NCI-H1436 (cell line): ENCODE results near the gene ENOX1.
"Not testable (repeated sequence)": the region's sequence is repeated elsewhere in the genome, so short reads cannot be mapped to it uniquely, and the experiment has no call there.

Source experiments
- DNase-seq: peaks from one replicate; lab custom pipeline; 2025; lab: John Stamatoyannopoulos, UW

ENOX1 gene

DNA sequence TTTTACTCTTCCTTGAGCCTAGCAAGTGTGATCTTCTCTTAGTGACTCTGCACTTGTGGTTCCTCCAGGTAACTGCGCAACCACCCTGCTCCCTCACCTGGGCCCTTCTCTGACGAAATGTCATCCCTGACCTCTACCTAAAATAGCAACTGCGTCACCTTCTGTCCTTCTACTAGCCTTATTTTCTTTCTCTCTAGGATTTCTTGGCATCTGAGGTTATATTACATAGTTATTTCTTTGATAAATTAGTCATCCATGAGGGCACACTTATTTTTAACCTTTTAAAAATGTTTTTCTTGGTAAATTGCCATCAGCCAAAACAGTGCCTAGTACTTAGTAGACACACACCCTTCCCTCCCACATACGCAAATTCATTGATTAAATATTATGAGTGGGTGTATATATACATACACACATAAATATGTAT lies 355.5 kb downstream of the ENOX1 start:
- no peak for DNase-seq

- DNase-seq, result no peak
These were observed 358.1 kb downstream of the ENOX1 start for GRCh38 chr13:43428545-43429296.

GRCh38 chr13:43426355-43426754 lies 360.4 kb downstream of the ENOX1 start:
- no peak for DNase-seq

DNA sequence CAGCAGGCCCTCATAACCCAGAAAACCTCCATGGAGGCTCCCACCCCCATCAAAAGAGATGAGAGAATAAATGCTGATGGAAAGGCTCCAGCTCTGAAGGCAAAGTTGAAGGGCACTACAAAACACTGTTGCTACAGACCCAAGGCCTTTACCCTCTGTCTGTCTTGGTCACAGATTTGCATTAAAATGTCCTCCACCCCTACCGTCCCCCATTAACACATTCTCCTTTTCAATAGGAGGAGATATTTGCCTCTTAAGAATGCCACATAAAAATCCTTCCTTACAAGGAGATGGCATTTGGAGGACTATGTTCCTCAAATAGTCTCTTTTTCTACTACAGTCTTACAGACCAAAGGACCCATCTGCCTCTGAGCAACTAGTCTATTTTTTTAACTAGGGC lies 361.5 kb downstream of the ENOX1 start:
- DNase-seq, result no peak

GRCh38 chr13:43424412-43424811 lies 362.4 kb downstream of the ENOX1 start:
- DNase-seq, result no peak

- no peak for DNase-seq
These were observed 364.7 kb downstream of the ENOX1 start for GRCh38 chr13:43422116-43422515.

GRCh38 chr13:43416842-43417241 lies 369.9 kb downstream of the ENOX1 start:
- DNase-seq, result not testable (repeated sequence)

- not testable (repeated sequence) for DNase-seq
These were observed 370.4 kb downstream of the ENOX1 start for GRCh38 chr13:43416408-43416807.

GRCh38 chr13:43415903-43416391 lies 370.8 kb downstream of the ENOX1 start:
- DNase-seq, result not testable (repeated sequence)

- DNase-seq, result no peak
These were observed 372.7 kb downstream of the ENOX1 start for GRCh38 chr13:43414111-43414510.

DNA sequence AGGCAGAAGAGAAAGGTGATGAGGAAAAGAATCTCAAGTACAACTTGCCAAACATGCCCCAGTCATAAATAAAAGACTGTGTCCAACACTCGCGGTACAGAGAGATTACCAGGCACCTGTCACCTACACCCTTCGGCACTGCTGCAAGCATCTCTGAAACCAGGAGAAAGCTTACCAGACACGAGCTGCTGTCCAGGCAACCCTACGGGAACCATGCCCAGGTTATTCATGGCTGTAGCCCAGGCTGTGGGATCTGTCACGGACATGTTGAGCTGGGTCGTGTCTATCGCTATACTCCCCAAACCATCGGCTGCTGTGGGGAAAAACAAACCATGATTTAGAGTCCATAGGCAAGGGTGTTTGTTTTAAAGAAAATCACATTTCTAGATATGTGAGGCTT lies 375.0 kb downstream of the ENOX1 start:
- no peak for DNase-seq

GRCh38 chr13:43411211-43411610 lies 375.6 kb downstream of the ENOX1 start:
- no peak for DNase-seq

GRCh38 chr13:43408274-43408673 lies 378.5 kb downstream of the ENOX1 start:
- DNase-seq, result no peak

DNA sequence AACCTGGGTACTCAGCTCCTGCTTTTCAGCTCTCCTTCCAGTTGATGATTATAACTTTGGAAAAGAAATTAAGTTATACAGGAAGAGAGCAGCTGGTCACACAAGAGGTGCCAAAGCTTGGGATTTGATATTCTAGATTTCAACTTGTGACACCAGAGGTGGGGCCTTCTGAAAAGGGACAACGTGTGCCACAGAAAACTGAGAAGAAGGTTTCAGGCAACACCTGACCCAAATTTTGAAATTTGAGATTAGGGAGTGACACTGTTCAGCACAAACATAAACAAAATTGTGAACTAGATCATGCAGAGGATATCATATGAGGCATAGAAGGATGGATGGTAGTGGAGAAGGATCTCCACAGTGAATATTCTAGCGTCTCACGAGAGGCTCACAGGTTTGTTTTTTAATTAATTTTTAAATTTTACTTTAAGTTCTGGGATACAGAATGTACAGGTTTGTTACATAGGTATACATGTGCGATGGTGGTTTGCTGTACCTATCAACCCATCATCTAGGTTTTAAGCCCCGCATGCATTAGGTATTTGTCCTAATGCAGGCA lies 379.7 kb downstream of the ENOX1 start:
- no peak for DNase-seq

GRCh38 chr13:43405457-43405856 lies 381.3 kb downstream of the ENOX1 start:
- no peak for DNase-seq

GRCh38 chr13:43402380-43402779 lies 384.4 kb downstream of the ENOX1 start:
- no peak for DNase-seq

GRCh38 chr13:43401361-43401760 lies 385.4 kb downstream of the ENOX1 start:
- no peak for DNase-seq

DNA sequence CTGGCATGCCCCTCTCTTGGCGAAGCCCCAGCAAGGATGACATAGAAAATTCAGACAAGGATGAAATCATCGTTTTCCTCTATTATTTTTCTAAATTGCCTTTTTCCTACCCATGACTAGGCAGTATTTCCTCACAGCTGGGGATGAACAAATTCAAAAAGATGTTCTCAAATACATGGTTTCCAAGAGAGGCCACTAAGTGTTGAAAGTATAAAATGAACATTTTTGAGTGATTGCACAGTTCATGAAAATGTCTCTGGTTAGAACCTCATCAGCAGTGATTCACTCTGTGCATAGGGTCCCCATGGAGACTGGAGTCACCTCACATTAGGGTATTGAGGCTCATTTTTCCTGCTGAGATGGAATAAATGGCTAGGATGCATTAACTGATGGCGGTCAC lies 389.7 kb downstream of the ENOX1 start:
- DNase-seq, result no peak

DNA sequence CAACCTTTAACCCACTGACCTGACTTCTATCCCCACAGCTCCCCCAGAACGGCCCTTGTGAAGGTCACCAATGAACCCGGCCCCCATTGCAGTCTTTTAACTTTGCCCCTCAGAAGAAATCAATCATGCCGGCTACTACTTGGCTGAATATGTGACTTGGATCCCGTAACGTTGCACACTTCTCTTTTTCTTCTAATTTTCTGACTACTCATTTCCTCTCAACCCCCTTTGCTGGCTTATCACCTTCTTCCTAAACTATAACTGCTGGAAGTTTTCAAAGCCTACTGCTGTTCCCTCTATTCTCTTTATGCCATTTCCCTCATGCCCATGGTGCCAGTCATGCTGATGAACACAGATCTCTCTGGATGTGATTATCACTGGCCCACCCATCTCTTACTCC lies 395.7 kb downstream of the ENOX1 start:
- DNase-seq, result no peak

- DNase-seq, result no peak
These were observed 396.2 kb downstream of the ENOX1 start for GRCh38 chr13:43390619-43391018.

DNA sequence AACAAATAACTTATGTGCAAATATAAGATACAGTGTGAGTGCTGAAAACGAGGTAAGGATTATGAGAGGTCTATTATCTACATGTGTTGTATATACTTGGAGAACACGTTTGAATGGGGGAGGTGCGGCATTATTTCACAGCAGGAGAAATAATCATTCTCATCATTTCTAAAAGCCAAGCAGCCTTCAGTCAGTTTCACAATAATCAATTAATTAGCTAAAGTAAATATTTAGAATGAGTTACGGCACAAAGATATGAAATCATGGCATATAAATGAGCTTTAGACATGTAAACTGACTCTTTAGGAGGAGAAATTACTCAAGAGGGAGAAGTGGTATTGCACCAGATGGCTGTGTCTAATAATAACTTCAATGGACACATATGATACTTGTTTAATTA lies 396.8 kb downstream of the ENOX1 start:
- DNase-seq, result no peak

- no peak for DNase-seq
These were observed 397.2 kb downstream of the ENOX1 start for GRCh38 chr13:43389573-43389972.

DNA sequence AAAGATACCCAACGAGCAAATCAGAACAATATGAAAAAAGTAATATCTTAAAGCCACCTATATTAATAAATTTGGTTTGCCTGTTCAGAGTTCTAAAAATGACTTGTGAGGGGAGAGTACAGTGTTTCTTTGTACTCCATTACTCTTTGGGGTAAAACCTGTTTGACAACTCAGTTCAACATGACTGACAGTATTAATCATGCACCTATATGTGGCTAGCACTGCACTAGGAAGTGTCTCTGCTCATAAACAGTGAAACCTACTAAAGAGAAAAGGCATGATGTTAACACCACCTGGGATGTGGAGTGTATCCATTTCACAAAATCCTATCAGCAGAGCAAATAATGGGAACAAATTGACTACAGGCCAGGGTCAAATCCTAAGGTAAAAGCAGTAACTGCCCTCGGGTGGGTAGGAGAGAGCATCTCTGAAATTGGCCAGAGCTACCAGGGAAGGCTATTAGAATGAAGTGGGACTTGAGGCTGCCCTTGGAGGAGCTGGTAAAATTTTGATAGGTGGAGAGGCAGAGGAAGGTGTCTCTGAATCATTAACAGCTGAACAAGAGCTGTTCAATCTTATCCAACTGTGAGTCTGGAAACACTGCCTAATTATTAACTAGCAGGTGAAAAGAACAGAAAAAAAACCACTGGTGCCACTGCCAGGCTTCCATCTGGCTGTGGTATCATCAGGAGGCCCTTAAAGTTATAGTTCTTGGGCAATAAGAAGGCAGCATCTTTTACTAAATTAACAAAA lies 398.3 kb downstream of the ENOX1 start:
- DNase-seq, result no peak
